Activated CD4-positive, alpha-beta T cell treated with anti-CD3 and anti-CD28 coated beads for 24 hours (primary cell): ENCODE results near the gene ZNF609.
"Not testable (repeated sequence)": the region's sequence is repeated elsewhere in the genome, so short reads cannot be mapped to it uniquely, and the experiment has no call there.

Source experiments
- DNase-seq, 2 donors: peaks; one replicate each; pipeline ENCODE4 v3.0.0-alpha.2; 2020; ENCODE audit warnings: low read depth in 2 of 2

Gene ZNF609

GRCh38 chr15:64459066-64459781 is 1.2 kb upstream of the ZNF609 start:
- DNase-seq, result no peak

- DNase-seq, result no peak
These were observed 644 bp downstream of the ZNF609 start for GRCh38 chr15:64460724-64461720.

- no peak for DNase-seq
These were observed 1.4 kb downstream of the ZNF609 start for GRCh38 chr15:64461721-64462162.

- no peak for DNase-seq
These were observed 2.1 kb downstream of the ZNF609 start for GRCh38 chr15:64462492-64462891.

GRCh38 chr15:64464276-64465005 is 4.1 kb downstream of the ZNF609 start:
- no peak for DNase-seq

GRCh38 chr15:64466408-64467141 is 6.2 kb downstream of the ZNF609 start:
- DNase-seq, result no peak

- no peak for DNase-seq
These were observed 11.8 kb downstream of the ZNF609 start for GRCh38 chr15:64472161-64472560.

GRCh38 chr15:64474846-64475245 is 14.5 kb downstream of the ZNF609 start:
- no peak for DNase-seq

- DNase-seq, result no peak
These were observed 16.2 kb downstream of the ZNF609 start for GRCh38 chr15:64476550-64476949.

- DNase-seq, result no peak
These were observed 18.5 kb downstream of the ZNF609 start for GRCh38 chr15:64478863-64479262.

GRCh38 chr15:64480891-64481290 is 20.5 kb downstream of the ZNF609 start:
- no peak for DNase-seq

- DNase-seq, result no peak
These were observed 23.4 kb downstream of the ZNF609 start for GRCh38 chr15:64483749-64484148.

- DNase-seq, result no peak
These were observed 25.4 kb downstream of the ZNF609 start for GRCh38 chr15:64485796-64486195.

- DNase-seq, result no peak
These were observed 30.4 kb downstream of the ZNF609 start for GRCh38 chr15:64490598-64491259.

GRCh38 chr15:64493641-64494040 is 33.3 kb downstream of the ZNF609 start:
- no peak for DNase-seq

- not testable (repeated sequence) for DNase-seq
These were observed 35.6 kb downstream of the ZNF609 start for GRCh38 chr15:64495968-64496367.

GRCh38 chr15:64500695-64501395 is 40.5 kb downstream of the ZNF609 start:
- no peak for DNase-seq

- DNase-seq, result no peak
These were observed 41.0 kb downstream of the ZNF609 start for GRCh38 chr15:64501396-64501715.

GRCh38 chr15:64502151-64502550 is 41.8 kb downstream of the ZNF609 start:
- no peak for DNase-seq

- no peak for DNase-seq
These were observed 42.2 kb downstream of the ZNF609 start for GRCh38 chr15:64502551-64502950.
